Kidney epithelial cell (primary cell): ENCODE results near the gene KIAA1755. TPM values are rescaled to one million over a fixed set of nuclear protein-coding genes. Genes with fewer than 3 reads are reported as not detected.
A peak's percentile ranks its signal among the peaks of the same experiment; 100 is the strongest.

Source experiments
- DNase-seq: peaks from one replicate; pipeline ENCODE4 v3.0.0-alpha.2; 2010; ENCODE audit warnings: low read depth
- H3K27me3 ChIP-seq: 2 replicates; pipeline ENCODE4 v1.6.0; 2011; ENCODE audit warnings: low read length; ENCODE audit not compliant: control insufficient read depth, insufficient read depth
- H3K36me3 ChIP-seq: 2 replicates; pipeline ENCODE4 v1.5.1; 2011; ENCODE audit warnings: low read length; ENCODE audit not compliant: control insufficient read depth, insufficient read depth
- H3K4me3 ChIP-seq: 2 replicates; pipeline ENCODE4 v1.5.1; 2011; ENCODE audit warnings: low read depth, mild to moderate bottlenecking, control low read depth, low read length
- total RNA-seq: library from RNA; depleted of rRNA; stranded (reverse); fragments of >200 nt; gene quantifications from 2 replicates; pipeline ENCODE4 v1.2.3, GENCODE V29; 2015
- TF ChIP-seq, protein P1 (sequence below): IDR thresholded peaks from 2 replicates; pipeline ENCODE4 v1.5.1; 2011; ENCODE audit warnings: mild to moderate bottlenecking, moderate library complexity, low read length, control low read depth, inconsistent platforms; ENCODE audit not compliant: insufficient read depth, poor library complexity, severe bottlenecking

KIAA1755 gene
- total RNA-seq, 1 donor from 2014 or later = 1.4 TPM

DNA sequence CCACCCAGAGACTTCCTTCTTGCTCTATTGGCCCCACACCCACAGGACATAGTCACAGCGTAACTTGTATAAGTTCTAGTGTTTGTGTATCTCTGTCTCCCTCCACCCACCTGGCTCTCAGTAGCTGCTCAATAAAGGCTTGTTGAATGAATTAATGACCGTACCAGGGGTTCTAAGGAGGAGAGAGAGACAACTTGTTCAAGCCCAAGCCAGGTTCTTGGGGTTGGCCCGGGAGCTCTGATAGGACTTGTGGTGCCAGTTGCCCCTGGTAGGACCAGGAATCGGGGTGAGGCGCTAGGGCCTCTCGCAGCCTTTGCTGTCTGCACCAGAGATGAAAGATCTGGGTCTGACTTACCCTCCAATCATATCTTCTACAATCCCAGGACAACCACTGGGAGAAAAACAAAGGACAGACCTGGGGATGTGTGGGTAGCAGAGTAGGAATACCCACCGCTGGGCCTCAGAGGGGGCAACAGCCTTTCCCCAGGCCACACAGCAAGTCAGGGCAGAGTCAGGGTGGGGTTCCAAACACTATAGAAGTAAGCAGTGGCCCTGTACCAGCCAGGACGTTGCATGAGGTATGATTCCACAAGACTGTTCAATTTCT lies 90.2 kb downstream of the KIAA1755 start:
- H3K4me3 ChIP-seq = no peak overlapping the region
- H3K36me3 ChIP-seq = no peaks in the 10 kb centered on the region
- TF ChIP-seq, protein P1, sequence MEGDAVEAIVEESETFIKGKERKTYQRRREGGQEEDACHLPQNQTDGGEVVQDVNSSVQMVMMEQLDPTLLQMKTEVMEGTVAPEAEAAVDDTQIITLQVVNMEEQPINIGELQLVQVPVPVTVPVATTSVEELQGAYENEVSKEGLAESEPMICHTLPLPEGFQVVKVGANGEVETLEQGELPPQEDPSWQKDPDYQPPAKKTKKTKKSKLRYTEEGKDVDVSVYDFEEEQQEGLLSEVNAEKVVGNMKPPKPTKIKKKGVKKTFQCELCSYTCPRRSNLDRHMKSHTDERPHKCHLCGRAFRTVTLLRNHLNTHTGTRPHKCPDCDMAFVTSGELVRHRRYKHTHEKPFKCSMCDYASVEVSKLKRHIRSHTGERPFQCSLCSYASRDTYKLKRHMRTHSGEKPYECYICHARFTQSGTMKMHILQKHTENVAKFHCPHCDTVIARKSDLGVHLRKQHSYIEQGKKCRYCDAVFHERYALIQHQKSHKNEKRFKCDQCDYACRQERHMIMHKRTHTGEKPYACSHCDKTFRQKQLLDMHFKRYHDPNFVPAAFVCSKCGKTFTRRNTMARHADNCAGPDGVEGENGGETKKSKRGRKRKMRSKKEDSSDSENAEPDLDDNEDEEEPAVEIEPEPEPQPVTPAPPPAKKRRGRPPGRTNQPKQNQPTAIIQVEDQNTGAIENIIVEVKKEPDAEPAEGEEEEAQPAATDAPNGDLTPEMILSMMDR = no peak
- no peak for DNase-seq
- no peaks in the 10 kb centered on the region for H3K27me3 ChIP-seq

- H3K36me3 ChIP-seq = no peaks in the 10 kb centered on the region
- TF ChIP-seq, protein P1 = no peak
- no peak overlapping the region for H3K4me3 ChIP-seq
- DNase-seq = no peak
- H3K27me3 ChIP-seq = no peaks in the 10 kb centered on the region
Observed at GRCh38 chr20:38169636-38170193, 90.8 kb downstream of the KIAA1755 start.

GRCh38 chr20:38168791-38169589 lies 91.5 kb downstream of the KIAA1755 start:
- DNase-seq = no peak
- Histone ChIP-seq H3K27me3 (no peaks in the 10 kb centered on the region), H3K4me3 (no peak overlapping the region), H3K36me3 (no peaks in the 10 kb centered on the region)
- TF ChIP-seq, protein P1 = no peak

DNA sequence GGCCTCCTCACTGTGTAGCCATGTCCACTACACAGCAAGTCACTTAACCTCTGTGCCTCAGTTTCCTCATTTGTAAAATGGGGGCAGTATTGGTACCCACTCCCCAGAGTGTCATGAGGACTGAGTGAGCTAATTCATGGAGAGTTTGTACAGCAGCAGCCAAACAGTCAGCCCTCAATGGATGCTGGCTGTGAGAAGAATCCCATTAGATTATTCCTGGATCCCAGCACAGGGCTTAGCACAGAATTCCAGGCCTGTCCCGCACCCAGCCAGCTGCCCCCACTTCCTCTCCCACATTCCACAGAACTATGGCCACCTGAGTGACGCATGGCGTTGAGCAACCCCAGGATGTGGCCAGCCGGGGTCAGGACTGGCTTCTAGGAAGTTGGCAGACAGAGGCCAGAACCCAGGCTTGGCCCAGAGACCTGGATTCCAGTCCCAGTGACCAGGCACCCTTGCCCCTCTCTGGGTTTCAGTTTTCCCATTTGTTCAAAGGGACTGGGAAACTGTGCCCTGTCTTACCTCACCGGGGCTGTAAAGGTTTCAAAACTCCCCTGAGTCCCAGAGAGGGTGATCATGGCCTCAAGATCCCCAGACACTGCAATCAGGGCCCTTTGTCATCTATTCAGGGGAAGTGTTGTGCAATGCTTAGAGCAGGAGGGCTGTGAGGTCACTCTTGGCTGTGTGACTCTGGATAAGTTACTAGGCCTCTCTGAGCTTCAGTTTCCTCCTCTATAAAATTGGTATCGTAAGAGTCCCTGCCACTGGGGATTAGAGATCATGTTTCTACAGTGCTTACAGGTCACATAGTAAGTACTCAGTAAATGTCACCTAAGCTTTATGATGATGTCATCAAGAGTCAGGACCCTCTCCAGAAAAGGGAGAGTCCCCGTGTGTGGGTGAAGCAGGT lies 92.4 kb downstream of the KIAA1755 start:
- Histone ChIP-seq H3K4me3 (no peak overlapping the region), H3K27me3 (no peaks in the 10 kb centered on the region), H3K36me3 (no peaks in the 10 kb centered on the region)
- DNase-seq = peak; percentile 84
- TF ChIP-seq, protein P1 = no peak

- H3K36me3 ChIP-seq = no peaks in the 10 kb centered on the region
- no peak for DNase-seq
- H3K4me3 ChIP-seq = no peak overlapping the region
- H3K27me3 ChIP-seq = no peaks in the 10 kb centered on the region
- TF ChIP-seq, protein P1 = no peak
Observed at GRCh38 chr20:38167328-38167850, 93.1 kb downstream of the KIAA1755 start.
